H1 (cell line): ENCODE data around the gene VPS13D. TPM values are rescaled to one million over a fixed set of nuclear protein-coding genes. Genes with fewer than 3 reads are reported as not detected.

ENCODE experiments used
- CTCF ChIA-PET: fragments of 300-600 bp; sonication (Branson Sonifier 250); formaldehyde crosslinking; loops from one replicate; lab custom pipeline; 2021; ENCODE audit not compliant: partially characterized antibody; lab: Charles Lee
- POLR2A ChIA-PET: fragments of 300-600 bp; sonication (Branson Sonifier 250); formaldehyde crosslinking; loops from one replicate; lab custom pipeline; 2021; ENCODE audit warnings: inconsistent platforms; ENCODE audit not compliant: partially characterized antibody; lab: Charles Lee
- DNase-seq, 2 experiments: peaks; one replicate each; pipeline versions ENCODE4 v3.0.0 to v3.0.0-alpha.2; 2010 to 2022; ENCODE audit warnings: low spot score in 2 of 2, low read depth in 1 of 2, mixed read lengths in 1 of 2
- FAIRE-seq: peaks from 2 replicates; lab custom pipeline; 2011; peaks lifted over from hg19 to GRCh38; lab: Jason Lieb, UNC
- H2AFZ ChIP-seq: 2 replicates; pipeline ENCODE4 v1.8.1; 2012; ENCODE audit warnings: low read length, inconsistent platforms
- H2AK5ac ChIP-seq: 2 replicates; pipeline ENCODE4 v1.6.1; 2013; ENCODE audit warnings: low read depth, low read length
- H2BK120ac ChIP-seq: replicated peaks from 2 replicates; pipeline ENCODE3; 2013; ENCODE audit warnings: low read depth, low read length, inconsistent platforms
- H2BK12ac ChIP-seq: 2 replicates; pipeline ENCODE4 v1.6.1; 2013; ENCODE audit warnings: low read depth, low read length
- H2BK15ac ChIP-seq: 2 replicates; pipeline ENCODE4 v1.6.1; 2013; ENCODE audit warnings: low read length
- H2BK20ac ChIP-seq: 2 replicates; pipeline ENCODE4 v1.6.1; 2013; ENCODE audit warnings: low read length
- H2BK5ac ChIP-seq: 2 replicates; pipeline ENCODE4 v1.6.1; 2013; ENCODE audit warnings: low read depth, low read length
- H3K14ac ChIP-seq: 2 replicates; pipeline ENCODE4 v1.6.1; 2013; ENCODE audit warnings: inconsistent platforms; ENCODE audit not compliant: insufficient read length
- H3K18ac ChIP-seq: 2 replicates; pipeline ENCODE4 v1.6.1; 2013; ENCODE audit warnings: low read length; ENCODE audit errors: extremely low read depth
- H3K23ac ChIP-seq: 2 replicates; pipeline ENCODE4 v1.6.1; 2013; ENCODE audit warnings: inconsistent platforms; ENCODE audit not compliant: insufficient read length
- H3K23me2 ChIP-seq: 2 replicates; pipeline ENCODE4 v1.6.1; 2013; ENCODE audit warnings: low read depth, low read length
- H3K27ac ChIP-seq: 2 replicates; pipeline ENCODE4 v1.6.1; 2011; ENCODE audit warnings: low read depth, low read length, inconsistent platforms
- H3K27me3 ChIP-seq, 4 experiments: replicated peaks in 1 of 4; 1 replicate in 1 of 4; 2 replicates in 3 of 4; pipeline versions ENCODE4 v1.6.1 to v1.8.1; 2011 to 2013; ENCODE audit warnings: low read length in 3 of 4, mild to moderate bottlenecking in 3 of 4, inconsistent platforms in 2 of 4, mixed read lengths in 2 of 4, moderate library complexity in 1 of 4; ENCODE audit not compliant: control insufficient read depth in 3 of 4, insufficient read depth in 3 of 4; ENCODE audit errors: extremely low read depth in 1 of 4
- H3K36me3 ChIP-seq, 4 experiments: 2 replicates each; pipeline versions ENCODE4 v1.6.1 to v1.8.1; 2011 to 2013; ENCODE audit warnings: mild to moderate bottlenecking in 4 of 4, low read length in 3 of 4, moderate library complexity in 2 of 4, control low read depth in 1 of 4, inconsistent platforms in 1 of 4; ENCODE audit not compliant: insufficient read depth in 4 of 4, control insufficient read depth in 2 of 4
- H3K4ac ChIP-seq: replicated peaks from 2 replicates; pipeline ENCODE3; 2013; ENCODE audit warnings: low read length, low read depth, mixed read lengths, inconsistent platforms; ENCODE audit not compliant: insufficient read length
- H3K4me1 ChIP-seq, 4 experiments: replicated peaks in 1 of 4; 1 replicate in 1 of 4; 2 replicates in 3 of 4; pipeline versions ENCODE4 v1.6.1 to v1.8.1; 2011 to 2013; ENCODE audit warnings: low read length in 3 of 4, inconsistent platforms in 2 of 4, mixed read lengths in 1 of 4; ENCODE audit not compliant: insufficient read depth in 4 of 4, control insufficient read depth in 3 of 4
- H3K4me2 ChIP-seq, 2 experiments: 2 replicates each; pipeline versions ENCODE4 v1.6.1 to v1.8.1; 2011 to 2013; ENCODE audit warnings: low read depth in 2 of 2, low read length in 2 of 2, control low read depth in 1 of 2, inconsistent platforms in 1 of 2, mild to moderate bottlenecking in 1 of 2; ENCODE audit not compliant: insufficient read depth in 1 of 2
- H3K4me3 ChIP-seq, 4 experiments: fragments of 200-600, 300-600 bp in 1 of 4; sonication (generic), shearing (Covaris generic), sonication (Bioruptor Twin) in 1 of 4; 2 replicates each; pipeline versions ENCODE4 v1.5.1 to v1.8.1; 2011 to 2016; ENCODE audit warnings: low read length in 4 of 4, low read depth in 3 of 4, control low read depth in 2 of 4, inconsistent platforms in 2 of 4, mild to moderate bottlenecking in 2 of 4, mixed read lengths in 1 of 4, moderate library complexity in 1 of 4; ENCODE audit not compliant: insufficient read depth in 2 of 4; ENCODE audit errors: extremely low read depth in 1 of 4
- H3K56ac ChIP-seq: replicated peaks from 2 replicates; pipeline ENCODE3; 2013; ENCODE audit warnings: low read depth, mild to moderate bottlenecking, mixed read lengths, low read length, inconsistent platforms; ENCODE audit not compliant: insufficient read length
- H3K79me1 ChIP-seq: 2 replicates; pipeline ENCODE4 v1.6.1; 2013; ENCODE audit warnings: low read depth, low read length, control low read depth
- H3K79me2 ChIP-seq, 2 experiments: 2 replicates each; pipeline versions ENCODE4 v1.6.1 to v1.8.1; 2012 to 2013; ENCODE audit warnings: low read length in 2 of 2, mild to moderate bottlenecking in 2 of 2, inconsistent platforms in 1 of 2; ENCODE audit not compliant: insufficient read depth in 2 of 2, control insufficient read depth in 1 of 2
- H3K9ac ChIP-seq, 4 experiments: replicated peaks in 1 of 4; 1 replicate in 1 of 4; 2 replicates in 3 of 4; pipeline versions ENCODE4 v1.6.1 to v1.8.1; 2011 to 2013; ENCODE audit warnings: low read depth in 3 of 4, low read length in 3 of 4, control low read depth in 2 of 4, mild to moderate bottlenecking in 2 of 4, moderate library complexity in 2 of 4, inconsistent platforms in 1 of 4; ENCODE audit errors: extremely low read depth in 1 of 4
- H3K9me3 ChIP-seq, 2 experiments: 2 replicates each; pipeline versions ENCODE4 v1.6.1 to v1.8.1; 2012 to 2013; ENCODE audit warnings: mild to moderate bottlenecking in 2 of 2, moderate library complexity in 2 of 2, control low read depth in 1 of 2, inconsistent platforms in 1 of 2, low read depth in 1 of 2, low read length in 1 of 2, mixed read lengths in 1 of 2; ENCODE audit not compliant: insufficient read depth in 2 of 2
- H4K20me1 ChIP-seq, 2 experiments: replicated peaks in 1 of 2; 2 replicates each; pipeline versions ENCODE3 to v1.8.1; 2011 to 2013; ENCODE audit warnings: inconsistent platforms in 2 of 2, low read length in 2 of 2, mild to moderate bottlenecking in 1 of 2; ENCODE audit not compliant: insufficient read depth in 2 of 2, control insufficient read depth in 1 of 2
- H4K5ac ChIP-seq: 2 replicates; pipeline ENCODE4 v1.6.1; 2013; ENCODE audit warnings: low read length, low read depth, mixed read lengths, inconsistent platforms; ENCODE audit not compliant: insufficient read length
- H4K8ac ChIP-seq: 2 replicates; pipeline ENCODE4 v1.8.0; 2013; ENCODE audit warnings: mild to moderate bottlenecking, moderate library complexity, low read length, inconsistent platforms; ENCODE audit not compliant: insufficient read depth; ENCODE audit errors: extremely low read depth
- H4K91ac ChIP-seq: replicated peaks from 2 replicates; pipeline ENCODE3; 2013; ENCODE audit warnings: low read length, mixed read lengths, inconsistent platforms; ENCODE audit not compliant: insufficient read length
- CHD1 ChIP-seq: IDR thresholded peaks from 2 replicates; pipeline ENCODE4 v1.6.1; 2012; ENCODE audit warnings: low read depth, low read length, improper control_type of control experiment
- GABPA ChIP-seq: IDR thresholded peaks from 2 replicates; pipeline ENCODE4 v1.6.1; 2011; ENCODE audit warnings: mild to moderate bottlenecking, low read length, moderate library complexity, borderline replicate concordance; ENCODE audit not compliant: insufficient read depth
- JUND ChIP-seq: IDR thresholded peaks from 2 replicates; pipeline ENCODE4 v1.6.1; 2011; ENCODE audit warnings: mild to moderate bottlenecking, improper control_type of control experiment, low read length
- KDM1A ChIP-seq: fragments of 200-600, 300-600 bp; sonication (generic); IDR thresholded peaks from 2 replicates; pipeline ENCODE4 v1.7.1; 2016; ENCODE audit warnings: mild to moderate bottlenecking, low read length, borderline replicate concordance
- PHF8 ChIP-seq: fragments of 200-600 bp; sonication (generic); conservative IDR thresholded peaks from 2 replicates; pipeline ENCODE4 v1.7.1; 2012; ENCODE audit warnings: low read depth, mild to moderate bottlenecking, inconsistent platforms, low read length, moderate library complexity
- RNF2 ChIP-seq: fragments of 200-900, 300-1000 bp; sonication (generic); IDR thresholded peaks from 2 replicates; pipeline ENCODE4 v1.7.1; 2016; ENCODE audit warnings: borderline replicate concordance, low read depth, mild to moderate bottlenecking, antibody characterized with exemption, low read length; ENCODE audit not compliant: poor library complexity, severe bottlenecking; ENCODE audit errors: missing control alignments
- SP2 ChIP-seq: IDR thresholded peaks from 2 replicates; pipeline ENCODE4 v1.6.1; 2012; ENCODE audit warnings: mild to moderate bottlenecking, low read length, inconsistent platforms
- WGBS, 2 experiments: shearing (Covaris generic) in 1 of 2; methylation state at CpG; one replicate each; pipeline versions ENCODE4 v1.1.6 to v1.1.7; 2013 to 2015; ENCODE audit warnings: low lambda C conversion rate in 2 of 2, mixed read lengths in 2 of 2, inconsistent platforms in 1 of 2, low coverage in 1 of 2, missing lambda C conversion rate in 1 of 2; ENCODE audit not compliant: insufficient replicate concordance in 2 of 2, insufficient coverage in 1 of 2, insufficient read length in 1 of 2; ENCODE audit errors: extremely low coverage in 1 of 2, missing lambda C conversion rate in 1 of 2; 5-methylcytosine and 5-hydroxymethylcytosine counted together
- polyA plus RNA-seq, 7 experiments: library from polyadenylated mRNA; depleted of rRNA in 3 of 7; stranded (reverse) in 5 of 7; unstranded in 2 of 7; fragments of >200 nt in 5 of 7; fragments of 200-250 nt in 2 of 7; gene quantifications; 1 replicate in 5 of 7; 2 replicates in 1 of 7; 4 replicates in 1 of 7; pipeline versions ENCODE4 v1.2.1 to v1.2.3, GENCODE V29; 2011 to 2013; ENCODE audit warnings: missing spikeins in 2 of 7, mixed read lengths in 2 of 7
- total RNA-seq: library from RNA; stranded (reverse); fragmentation: NEBNext Ultra II Directional; extraction: Animal tissue kit (Norgen Biotek cat#: 25700); gene quantifications from 2 replicates; pipeline ENCODE4 v1.2.1, GENCODE V29; 2021

Gene VPS13D
- total and polyA plus RNA-seq, 2 of the 8 experiments (the other 6 are each of a cell fraction or from before 2014, with no cell fraction given), result 10.9 to 31.2 TPM

- H3K4me3 ChIP-seq, result no peak overlapping the region
- H2AK5ac ChIP-seq, result no peak overlapping the region
- H4K91ac ChIP-seq, result no peak overlapping the region
- no peak overlapping the region for H2BK15ac ChIP-seq
- no peak overlapping the region for H3K4me2 ChIP-seq
- H2BK5ac ChIP-seq, result no peak overlapping the region
- H3K79me1 ChIP-seq, result no peaks in the 10 kb centered on the region
- no peak overlapping the region for H4K8ac ChIP-seq
- H2BK120ac ChIP-seq, result no peak overlapping the region
- WGBS, 2 experiments, result 94% methylated on average over 2 of the region's 2 CpGs; no CpG with 5 or more reads in 1 of the 2 experiments
- no peak overlapping the region for H4K5ac ChIP-seq
- H3K23me2 ChIP-seq, result no peaks in the 10 kb centered on the region
- FAIRE-seq, result no peak
- no peak overlapping the region for H3K4ac ChIP-seq
- H3K9me3 ChIP-seq, result no peaks in the 10 kb centered on the region
- ChIA-PET CTCF (no interaction called here), POLR2A (no interaction called here)
- H3K9ac ChIP-seq, result no peak overlapping the region
- H3K18ac ChIP-seq, result no peak overlapping the region
- TF ChIP-seq PHF8, result no peak
- TF ChIP-seq KDM1A, result no peak
- no peak for TF ChIP-seq CHD1
- no peak for TF ChIP-seq SP2
- no peak for TF ChIP-seq RNF2
- no peak for TF ChIP-seq JUND
- TF ChIP-seq GABPA, result no peak
- H3K79me2 ChIP-seq, result no peaks in the 10 kb centered on the region
- H3K14ac ChIP-seq, result no peak overlapping the region
- no peak overlapping the region for H3K56ac ChIP-seq
- no peaks in the 10 kb centered on the region for H3K4me1 ChIP-seq
- peaks cover 0 to 12% (median 1%) of the 10 kb centered on the region in 4 experiments; a peak in 1 of 8 replicates for H3K36me3 ChIP-seq
- no peak overlapping the region for H3K27ac ChIP-seq
- no peak overlapping the region for H2BK12ac ChIP-seq
- DNase-seq, result no peak
- H4K20me1 ChIP-seq, result no peaks in the 10 kb centered on the region
- H3K27me3 ChIP-seq, result no peaks in the 10 kb centered on the region
- H2AFZ ChIP-seq, result no peak overlapping the region
- H3K23ac ChIP-seq, result no peak overlapping the region
- H2BK20ac ChIP-seq, result no peak overlapping the region
Measured at GRCh38 chr1:12368646-12369045, 138.8 kb downstream of the VPS13D start.
